Stimulated activated CD8-positive, alpha-beta memory T cell treated with anti-CD3 and anti-CD28 coated beads, Interleukin-4, amount 100 ng/mL, for 24 hours (primary cell): Measurements from ENCODE around the gene ARHGAP44.
A peak's percentile ranks its signal among the peaks of the same experiment; 100 is the strongest.

Experiments
- DNase-seq: peaks from one replicate; pipeline ENCODE4 v3.0.0-alpha.2; 2020; ENCODE audit warnings: low read depth

The ARHGAP44 gene

GRCh38 chr17:12789481-12790248, at the start of gene ARHGAP44:
Gene ARHGAP44 (plus strand): TSS chr17:12789498. CDS start chr17:12789839, 341 bp downstream.
- DNase-seq, result no peak

GRCh38 chr17:12739500-12739899, 49.8 kb upstream of the ARHGAP44 start:
- DNase-seq, result no peak

- no peak for DNase-seq
Observed at GRCh38 chr17:12743046-12743445, 46.3 kb upstream of the ARHGAP44 start.

GRCh38 chr17:12744298-12744697, 45.0 kb upstream of the ARHGAP44 start:
- DNase-seq, result no peak

GRCh38 chr17:12744786-12745185, 44.5 kb upstream of the ARHGAP44 start:
- no peak for DNase-seq

- DNase-seq, result no peak
Observed at GRCh38 chr17:12745486-12745885, 43.8 kb upstream of the ARHGAP44 start.

- no peak for DNase-seq
Observed at GRCh38 chr17:12756786-12757185, 32.5 kb upstream of the ARHGAP44 start.

GRCh38 chr17:12759090-12759489, 30.2 kb upstream of the ARHGAP44 start:
- DNase-seq, result no peak

- DNase-seq, result no peak
Observed at GRCh38 chr17:12765548-12765947, 23.8 kb upstream of the ARHGAP44 start.

- no peak for DNase-seq
Observed at GRCh38 chr17:12768255-12768654, 21.0 kb upstream of the ARHGAP44 start.

GRCh38 chr17:12769981-12770380, 19.3 kb upstream of the ARHGAP44 start:
- no peak for DNase-seq

GRCh38 chr17:12773153-12773552, 16.1 kb upstream of the ARHGAP44 start:
- DNase-seq, result no peak

GRCh38 chr17:12789075-12789480, 220 bp upstream of the ARHGAP44 start:
- peak; percentile 1 for DNase-seq

GRCh38 chr17:12790249-12791106, 1.2 kb downstream of the ARHGAP44 start:
- no peak for DNase-seq

GRCh38 chr17:12794919-12795532, 5.7 kb downstream of the ARHGAP44 start:
- DNase-seq, result no peak

- DNase-seq, result no peak
Observed at GRCh38 chr17:12800855-12801365, 11.6 kb downstream of the ARHGAP44 start.

GRCh38 chr17:12806630-12807029, 17.3 kb downstream of the ARHGAP44 start:
- no peak for DNase-seq

GRCh38 chr17:12808723-12809122, 19.4 kb downstream of the ARHGAP44 start:
- no peak for DNase-seq

- no peak for DNase-seq
Observed at GRCh38 chr17:12812877-12813276, 23.6 kb downstream of the ARHGAP44 start.

GRCh38 chr17:12813664-12814063, 24.4 kb downstream of the ARHGAP44 start:
- DNase-seq, result no peak

GRCh38 chr17:12814718-12815117, 25.4 kb downstream of the ARHGAP44 start:
- no peak for DNase-seq

- DNase-seq, result no peak
Observed at GRCh38 chr17:12815642-12816141, 26.4 kb downstream of the ARHGAP44 start.
